ENCODE data around the gene SHC3. TPM values are rescaled to one million over a fixed set of nuclear protein-coding genes. Genes with fewer than 3 reads are reported as not detected.

SHC3 gene
- total and polyA plus RNA-seq, 2 of the 4 experiments (the other 2 are of a cell fraction) = 4.5 to 13.3 TPM

DNA sequence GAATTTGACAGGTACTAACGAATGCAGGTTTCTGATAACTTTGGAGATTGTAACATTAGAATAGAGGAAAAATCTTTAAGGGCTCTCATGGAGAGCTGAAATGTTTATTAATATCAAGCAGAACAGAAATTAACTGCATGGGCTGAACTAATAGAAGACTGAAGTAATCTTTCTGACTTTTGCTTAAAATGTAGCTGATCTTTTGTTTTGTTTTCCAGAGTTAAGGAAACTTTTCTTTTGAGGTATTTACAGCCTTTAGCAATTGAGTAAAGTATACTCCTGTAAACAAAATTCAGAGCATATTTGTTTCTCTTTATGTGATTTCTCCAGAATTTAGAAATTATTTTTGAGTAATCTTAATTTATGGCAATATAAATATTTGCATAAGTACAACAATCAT is 43.9 kb downstream of the SHC3 start:
- H3K27ac ChIP-seq (ENCODE audit: insufficient read depth, low read length) = no peak overlapping the region
- 0 out of 2 replicates have a peak, but pooled peaks cover 4% of the 10 kb centered on the region for H3K9me1 ChIP-seq (ENCODE audit: insufficient read depth, low read length)
- dilution Hi-C loops (cut with HindIII; ENCODE audit: low sequenced_read_pairs, unreplicated experiment) = no loop called here
- H4K20me1 ChIP-seq (ENCODE audit: insufficient read depth, low read length) = no peaks in the 10 kb centered on the region
- intact Hi-C loops (cut with micrococcal nuclease) = loop anchor here (10.0 kb wide), 1 partner anchor 100 kb away; no protein-coding TSS in a partner anchor
- no peak overlapping the region for H2BK120ac ChIP-seq (ENCODE audit: low read depth, low read length)
- no peak overlapping the region for H2BK5ac ChIP-seq (ENCODE audit: low read depth, low read length, poor library complexity, severe bottlenecking)
- no peak overlapping the region for H2AK5ac ChIP-seq (ENCODE audit: low read depth, low read length)
- H3K14ac ChIP-seq (replicated peaks; ENCODE audit: low read depth, low read length) = no peak overlapping the region
- H3K9me3 ChIP-seq (ENCODE audit: control insufficient read depth, insufficient read depth, low read length) = no peaks in the 10 kb centered on the region; the same call in 1 of the 2 replicates
- ATAC-seq (ENCODE audit: low read depth) (no peak), DNase-seq (no peak)
- H3K4me1 ChIP-seq (ENCODE audit: control insufficient read depth, insufficient read depth, low read length) = peaks cover 21% of the 10 kb centered on the region
- no peak overlapping the region for H2AK9ac ChIP-seq (replicated peaks; ENCODE audit: low read depth, low read length, poor library complexity)
- no peaks in the 10 kb centered on the region for H3K27me3 ChIP-seq (ENCODE audit: control insufficient read depth, insufficient read depth, low read length)
- H2BK15ac ChIP-seq (ENCODE audit: low read depth, low read length) = no peak overlapping the region
- in situ Hi-C loops (cut with MboI; ENCODE audit: low sequenced_read_pairs) = no loop called here
- H3K56ac ChIP-seq (ENCODE audit: extremely low read depth, insufficient read depth, low read length) = no peak overlapping the region
- WGBS, 2 experiments (ENCODE audit: extremely low coverage in 2 of 2, insufficient read length in 1 of 2) = no CpG with 5 or more reads among the region's 1 CpG
- H2AFZ ChIP-seq (replicated peaks; ENCODE audit: low read length, poor library complexity) = no peak overlapping the region
- no peak overlapping the region for H3K4me2 ChIP-seq (ENCODE audit: low read depth, low read length)
- no peak overlapping the region for H4K5ac ChIP-seq (ENCODE audit: low read depth, low read length)
- H3K23ac ChIP-seq (ENCODE audit: low read depth, low read length) = no peak overlapping the region
- no peak overlapping the region for H3K9ac ChIP-seq (ENCODE audit: low read depth, low read length)
- no peak overlapping the region for H3K4ac ChIP-seq (ENCODE audit: low read depth, low read length)
- H4K91ac ChIP-seq (ENCODE audit: insufficient read depth, low read depth, low read length) = no peak overlapping the region
- no peak overlapping the region for H3K4me3 ChIP-seq (ENCODE audit: insufficient read depth, low read depth, low read length)
- H3K18ac ChIP-seq (ENCODE audit: low read depth, low read length) = no peak overlapping the region
- no peak overlapping the region for H2BK20ac ChIP-seq (ENCODE audit: low read depth, low read length)
- CTCF ChIA-PET = no interaction called here
- H3K79me1 ChIP-seq (ENCODE audit: low read depth in 1 of 2, low read length in 2 of 2) = peaks cover 10 to 28% of the 10 kb centered on the region in 2 experiments
- BruUV-seq (replicated peaks) = no TSS peak
- H3K36me3 ChIP-seq (ENCODE audit: control insufficient read depth, insufficient read depth, low read length) = no peaks in the 10 kb centered on the region
- POLR2A ChIA-PET (ENCODE audit: unreplicated experiment) = no interaction called here
- TF ChIP-seq MAZ (IDR thresholded peaks at IDR 0.05; ENCODE audit: borderline replicate concordance, low read depth, low read length) = no peak
- no peak for TF ChIP-seq NFE2L2 (IDR thresholded peaks at IDR 0.05; ENCODE audit: low read depth, low read length)
- no peak overlapping the region for H4K8ac ChIP-seq (ENCODE audit: low read depth in 2 of 2, low read length in 2 of 2)
